GM12878 (cell line): ENCODE results near the gene IKBIP. TPM values are rescaled to one million over a fixed set of nuclear protein-coding genes. Genes with fewer than 3 reads are reported as not detected.

Experiments used
- ATAC-seq: fragments of 200-7000 bp; cut with Tn5 transposase; 3 replicates; pipeline ENCODE4 v1.9.1; 2020; ENCODE audit warnings: mild to moderate bottlenecking, moderate library complexity
- BruUV-seq: library from RNA; stranded (reverse); fragments of 400-500 nt; replicated peaks from 2 replicates; lab custom pipeline; 2021; lab: Mats Ljungman, UMichigan
- CTCF ChIA-PET: fragments of 300-600 bp; sonication (Branson Sonifier 250); formaldehyde crosslinking; extraction: SDS; loops from one replicate; lab custom pipeline; 2021; ENCODE audit warnings: inconsistent platforms; lab: Yijun Ruan, JAX
- POLR2A ChIA-PET: fragments of 350-600 bp; formaldehyde crosslinking; extraction: SDS; loops from one replicate; lab custom pipeline; 2021; ENCODE audit warnings: inconsistent platforms; lab: Charles Lee
- RAD21 ChIA-PET: fragments of 300-600 bp; sonication (Branson Sonifier 250); formaldehyde crosslinking; loops from one replicate; lab custom pipeline; 2023; ENCODE audit warnings: antibody characterized with exemption; ENCODE audit not compliant: unreplicated experiment; lab: Charles Lee
- SMC1A ChIA-PET: fragments of 300-600 bp; sonication (Branson Sonifier 250); formaldehyde crosslinking; loops from one replicate; lab custom pipeline; 2023; ENCODE audit not compliant: unreplicated experiment, uncharacterized antibody; lab: Charles Lee
- DNase-seq: peaks from one replicate; pipeline ENCODE4 v3.0.0-alpha.2; 2011; ENCODE audit warnings: low read depth, low spot score
- FAIRE-seq: peaks from 3 replicates; lab custom pipeline; 2011; peaks lifted over from hg19 to GRCh38; lab: Jason Lieb, UNC
- H2AFZ ChIP-seq: 2 replicates; pipeline ENCODE4 v1.6.0; 2011; ENCODE audit warnings: low read depth, low read length, control low read depth; ENCODE audit not compliant: control insufficient read depth
- H3K27ac ChIP-seq: 2 replicates; pipeline ENCODE4 v1.5.1; 2011; ENCODE audit warnings: control low read depth; ENCODE audit not compliant: control insufficient read depth, insufficient read depth
- H3K27me3 ChIP-seq, 2 experiments: replicated peaks in 1 of 2; 2 replicates each; pipeline versions ENCODE4 v1.6.0 to v1.6.1; 2011; ENCODE audit warnings: low read length in 1 of 2; ENCODE audit not compliant: control insufficient read depth in 2 of 2, insufficient read depth in 2 of 2
- H3K36me3 ChIP-seq, 2 experiments: 2 replicates each; pipeline ENCODE4 v1.5.1; 2011; ENCODE audit warnings: low read length in 1 of 2; ENCODE audit not compliant: control insufficient read depth in 2 of 2, insufficient read depth in 2 of 2
- H3K4me1 ChIP-seq: 2 replicates; pipeline ENCODE4 v1.6.1; 2011; ENCODE audit warnings: mild to moderate bottlenecking, low read length, moderate library complexity, mixed read lengths; ENCODE audit not compliant: control insufficient read depth, insufficient read depth
- H3K4me2 ChIP-seq: 2 replicates; pipeline ENCODE4 v1.6.0; 2011; ENCODE audit warnings: control low read depth; ENCODE audit not compliant: control insufficient read depth, insufficient read depth
- H3K4me3 ChIP-seq: fragments of 200-600 bp; sonication (generic); 2 replicates; pipeline ENCODE4 v1.5.1; 2016
- H3K79me2 ChIP-seq: 2 replicates; pipeline ENCODE4 v1.6.0; 2011; ENCODE audit warnings: low read length; ENCODE audit not compliant: control insufficient read depth, insufficient read depth
- H3K9ac ChIP-seq: 2 replicates; pipeline ENCODE4 v1.8.0; 2011; ENCODE audit warnings: low read length, control low read depth, mixed read lengths; ENCODE audit not compliant: control insufficient read depth, insufficient read depth
- H3K9me3 ChIP-seq: replicated peaks from 3 replicates; pipeline ENCODE4 v1.5.1; 2011; ENCODE audit warnings: mild to moderate bottlenecking, low read length; ENCODE audit not compliant: control insufficient read depth, insufficient read depth
- H4K20me1 ChIP-seq: 2 replicates; pipeline ENCODE4 v1.6.0; 2011; ENCODE audit not compliant: control insufficient read depth, insufficient read depth
- ATF7 ChIP-seq: fragments of 450-650 bp; IDR thresholded peaks from 2 replicates; pipeline ENCODE4 v1.6.1; 2016; ENCODE audit warnings: low read depth, mild to moderate bottlenecking
- BACH1 ChIP-seq: fragments of 450-650 bp; IDR thresholded peaks from 2 replicates; pipeline ENCODE4 v1.6.1; 2017; ENCODE audit warnings: mild to moderate bottlenecking, borderline replicate concordance
- CBFB ChIP-seq: IDR thresholded peaks from 2 replicates; pipeline ENCODE4 v1.6.1; 2016; ENCODE audit warnings: antibody characterized with exemption, low read depth
- CEBPZ ChIP-seq: fragments of 150-350 bp; IDR thresholded peaks from 2 replicates; pipeline ENCODE4 v1.6.1; 2016; ENCODE audit warnings: low read depth, low read length
- HDAC2 ChIP-seq: fragments of 200-600 bp; sonication (generic); IDR thresholded peaks from 2 replicates; pipeline ENCODE4 v1.6.1; 2017
- LARP7 ChIP-seq: fragments of 450-650 bp; IDR thresholded peaks from 2 replicates; pipeline ENCODE4 v1.6.1; 2017; ENCODE audit warnings: mild to moderate bottlenecking
- MAX ChIP-seq: IDR thresholded peaks from 2 replicates; pipeline ENCODE4 v1.6.1; 2012; ENCODE audit warnings: low read depth, low read length, improper control_type of control experiment
- MEF2A ChIP-seq: IDR thresholded peaks from 2 replicates; pipeline ENCODE4 v1.6.1; 2011; ENCODE audit warnings: low read depth, mild to moderate bottlenecking, low read length, moderate library complexity; ENCODE audit not compliant: insufficient read depth
- MXI1 ChIP-seq: fragments of 150-350 bp; IDR thresholded peaks from 2 replicates; pipeline ENCODE4 v1.6.1; 2011; ENCODE audit warnings: low read depth, mild to moderate bottlenecking, inconsistent platforms, low read length, improper control_type of control experiment
- NFYB ChIP-seq: IDR thresholded peaks from 2 replicates; pipeline ENCODE4 v1.6.1; 2011; ENCODE audit warnings: low read depth, mild to moderate bottlenecking, low read length, improper control_type of control experiment, moderate library complexity; ENCODE audit not compliant: insufficient read depth
- NR2C2 ChIP-seq: IDR thresholded peaks from 2 replicates; pipeline ENCODE4 v1.6.1; 2011; ENCODE audit warnings: borderline replicate concordance, low read depth; ENCODE audit not compliant: control insufficient read depth, insufficient read length
- PRDM15 ChIP-seq: fragments of 450-650 bp; formaldehyde crosslinking; IDR thresholded peaks from 2 replicates; pipeline ENCODE4 v1.4.0; 2020; ENCODE audit warnings: mild to moderate bottlenecking, moderate library complexity
- RAD21 ChIP-seq: IDR thresholded peaks from 2 replicates; pipeline ENCODE4 v1.6.1; 2011; ENCODE audit warnings: mild to moderate bottlenecking, low read depth, low read length, moderate library complexity; ENCODE audit not compliant: insufficient read depth
- RUNX3 ChIP-seq: IDR thresholded peaks from 2 replicates; pipeline ENCODE4 v1.6.1; 2012; ENCODE audit warnings: low read length, inconsistent platforms
- SMAD1 ChIP-seq: fragments of 450-650 bp; IDR thresholded peaks from 2 replicates; pipeline ENCODE4 v1.6.1; 2018; ENCODE audit warnings: mild to moderate bottlenecking, low read depth; ENCODE audit not compliant: partially characterized antibody
- SUPT20H ChIP-seq: IDR thresholded peaks from 2 replicates; pipeline ENCODE4 v1.6.1; 2011; ENCODE audit warnings: low read depth, mild to moderate bottlenecking, low read length, moderate library complexity, borderline replicate concordance; ENCODE audit not compliant: control insufficient read depth
- YBX1 ChIP-seq: fragments of 450-650 bp; IDR thresholded peaks from 2 replicates; pipeline ENCODE4 v1.6.1; 2016; ENCODE audit warnings: antibody characterized with exemption
- WGBS: methylation state at CpG from one replicate; pipeline ENCODE4 v1.1.6; 2016; ENCODE audit warnings: low lambda C conversion rate; ENCODE audit not compliant: insufficient replicate concordance, insufficient coverage; ENCODE audit errors: missing lambda C conversion rate; 5-methylcytosine and 5-hydroxymethylcytosine counted together
- in situ Hi-C: fragments of 300-500 bp; cut with MboI; formaldehyde crosslinking; loops from 9 replicates; pipeline ENCODE4 v1.14.3; 2018; ENCODE audit warnings: mixed read lengths
- intact Hi-C: fragments of 100-400 bp; cut with micrococcal nuclease; formaldehyde crosslinking; loops from one replicate; pipeline ENCODE4 v1.14.2; 2022; ENCODE audit not compliant: unreplicated experiment
- polyA plus RNA-seq, 11 experiments: library from polyadenylated mRNA; depleted of rRNA in 4 of 11; unstranded in 6 of 11; stranded (reverse) in 5 of 11; fragments of >200 nt; fragmentation: Nextera tagmentation in 4 of 11; fragmentation: Illumina TruSeq in 1 of 11; extraction: Ambion mirVana in 4 of 11; extraction: Trizol in 1 of 11; gene quantifications; 1 replicate in 1 of 11; 2 replicates in 10 of 11; pipeline versions ENCODE4 v1.2.1 to v1.2.3, GENCODE V29; 2011 to 2016; ENCODE audit warnings: inconsistent platforms in 2 of 11, missing spikeins in 2 of 11, low read depth in 1 of 11
- total RNA-seq, 4 experiments: library from RNA; depleted of rRNA in 3 of 4; stranded (reverse); fragments of >200 nt in 3 of 4; fragmentation: Illumina TruSeq in 1 of 4; extraction: Trizol in 1 of 4; gene quantifications; 2 replicates each; pipeline versions ENCODE4 v1.2.1 to v1.2.3, GENCODE V29; 2013 to 2021

IKBIP gene
- total and polyA plus RNA-seq, 10 of the 15 experiments (the other 5 are each of a cell fraction or from before 2014, with no cell fraction given): 5.4 to 34.5 (median 18.4) TPM

GRCh38 chr12:98612696-98613334, 31.8 kb downstream of the IKBIP start (continued):
- TF ChIP-seq ATF7 (peak; percentile 48; the same call in 1 of the 2 replicates), RUNX3 (no peak), MAX (peak; percentile 39; the same call in 1 of the 2 replicates), HDAC2 (no peak), YBX1 (no peak), SUPT20H (no peak), LARP7 (no peak), CBFB (no peak), PRDM15 (no peak)
- TF ChIP-seq, all 136 proteins: peak for 32

GRCh38 chr12:98610596-98610995, 34.0 kb downstream of the IKBIP start:
- Histone ChIP-seq H3K36me3 (no peaks in the 10 kb centered on the region), H3K4me2 (no peak overlapping the region), H3K27ac (no peak overlapping the region), H3K27me3 (no peaks in the 10 kb centered on the region), H3K4me3 (no peak overlapping the region), H4K20me1 (no peaks in the 10 kb centered on the region), H3K4me1 (peaks cover 7% of the 10 kb centered on the region; the same call in 1 of the 2 replicates), H3K9ac (no peak overlapping the region), H3K79me2 (no peaks in the 10 kb centered on the region), H3K9me3 (no peaks in the 10 kb centered on the region), H2AFZ (no peak overlapping the region)
- CTCF ChIA-PET: interaction anchor here (0.8 to 3.1 kb wide), 3 partner anchors 28 to 43 kb away, joined by 3 to 9 read pairs (median 3); no protein-coding TSS in a partner anchor
- no peak for DNase-seq
- BruUV-seq: no TSS peak
- intact Hi-C loops (no loop called here), in situ Hi-C loops (no loop called here)
- no peak for ATAC-seq
- SMC1A ChIA-PET: interaction anchor here (0.6 to 3.4 kb wide), 6 partner anchors 26 to 108 kb away, joined by 3 to 14 read pairs (median 3); no protein-coding TSS in a partner anchor
- RAD21 ChIA-PET: interaction anchor here (2.6 kb wide), 1 partner anchor 17 kb away, joined by 6 read pairs; the partner anchor contains the start of gene SLC25A3
- WGBS: 98% methylated on average over 2 of the region's 2 CpGs
- POLR2A ChIA-PET: interaction anchor here (0.6 kb wide), 1 partner anchor 16 kb away, joined by 3 read pairs; no protein-coding TSS in a partner anchor
- FAIRE-seq: no peak
- TF ChIP-seq MXI1 (no peak), NFYB (no peak), SMAD1 (no peak), RAD21 (no peak), MEF2A (no peak), CEBPZ (no peak), BACH1 (no peak), NR2C2 (no peak)
